GM23248 (cell line): ENCODE measurements around the gene DLD.

Experiments
- EZH2 ChIP-seq: fragments of 200-600 bp; sonication (generic); IDR thresholded peaks from 2 replicates; pipeline ENCODE4 v1.6.1; 2018; ENCODE audit warnings: antibody characterized with exemption, mild to moderate bottlenecking; ENCODE audit not compliant: insufficient read depth, poor library complexity, severe bottlenecking
- EZH2phosphoT487 ChIP-seq: fragments of 200-600 bp; sonication (generic); IDR thresholded peaks from 2 replicates; pipeline ENCODE4 v1.6.1; 2018; ENCODE audit warnings: antibody characterized with exemption, moderate library complexity, mild to moderate bottlenecking, low read depth; ENCODE audit not compliant: insufficient read depth

GRCh38 chr7:107909445-107909844 is 18.5 kb downstream of the DLD start:
- TF ChIP-seq EZH2 (no peak), EZH2phosphoT487 (no peak)
